ENCODE results near the gene MED27. TPM values are rescaled to one million over a fixed set of nuclear protein-coding genes. Genes with fewer than 3 reads are reported as not detected.

The MED27 gene
- total and polyA plus RNA-seq, 10 of the 15 experiments (the other 5 are each of a cell fraction or from before 2014, with no cell fraction given), result 20.3 to 50.3 (median 35.5) TPM

GRCh38 chr9:131845305-131846298, 234.1 kb downstream of the MED27 start:
- in situ Hi-C loops (cut with MboI), result no loop called here
- BruUV-seq (replicated peaks), result no TSS peak
- WGBS (ENCODE audit: insufficient coverage, insufficient replicate concordance, low lambda C conversion rate, missing lambda C conversion rate), result 50% methylated on average over 29 of the region's 29 CpGs
- Histone ChIP-seq H3K4me2 (ENCODE audit: control insufficient read depth, insufficient read depth) (no peak overlapping the region), H3K27me3 (replicated peaks in 1 of 2; ENCODE audit: control insufficient read depth in 2 of 2, insufficient read depth in 2 of 2, low read length in 1 of 2) (no peaks in the 10 kb centered on the region; a peak in 1 of 4 replicates), H3K4me3 (no peak overlapping the region), H2AFZ (ENCODE audit: control insufficient read depth, low read depth, low read length) (no peak overlapping the region), H3K79me2 (ENCODE audit: control insufficient read depth, insufficient read depth, low read length) (no peaks in the 10 kb centered on the region), H3K9me3 (replicated peaks; ENCODE audit: control insufficient read depth, insufficient read depth, low read length) (no peaks in the 10 kb centered on the region), H3K4me1 (ENCODE audit: control insufficient read depth, insufficient read depth, low read length) (no peaks in the 10 kb centered on the region), H3K27ac (ENCODE audit: control insufficient read depth, insufficient read depth) (no peak overlapping the region), H4K20me1 (ENCODE audit: control insufficient read depth, insufficient read depth) (no peaks in the 10 kb centered on the region), H3K9ac (ENCODE audit: control insufficient read depth, insufficient read depth, low read length) (no peak overlapping the region), H3K36me3 (ENCODE audit: control insufficient read depth in 2 of 2, insufficient read depth in 2 of 2, low read length in 1 of 2) (no peaks in the 10 kb centered on the region)
- DNase-seq (ENCODE audit: low read depth, low spot score) (no peak), ATAC-seq (no peak), FAIRE-seq (no peak)
- ChIA-PET POLR2A (no interaction called here), RAD21 (ENCODE audit: unreplicated experiment) (no interaction called here), SMC1A (ENCODE audit: uncharacterized antibody, unreplicated experiment) (interaction anchor here (0.6 kb wide), 1 partner anchor 372 kb away, joined by 3 read pairs; no protein-coding TSS in a partner anchor), CTCF (no interaction called here)
- TF ChIP-seq GATAD2B (conservative IDR thresholded peaks at IDR 0.05; ENCODE audit: low read depth), result no peak
- no peak for TF ChIP-seq NFXL1 (IDR thresholded peaks at IDR 0.05; ENCODE audit: borderline replicate concordance)
- TF ChIP-seq KAT2A (conservative IDR thresholded peaks at IDR 0.05; ENCODE audit: control insufficient read depth, low read depth, low read length), result no peak
- TF ChIP-seq IRF5 (IDR thresholded peaks at IDR 0.05; ENCODE audit: borderline replicate concordance), result no peak
- TF ChIP-seq POLR2AphosphoS5 (IDR thresholded peaks at IDR 0.05; ENCODE audit: low read length), result no peak
- no peak for TF ChIP-seq RB1 (IDR thresholded peaks at IDR 0.05; ENCODE audit: borderline replicate concordance)
- TF ChIP-seq, protein P1, sequence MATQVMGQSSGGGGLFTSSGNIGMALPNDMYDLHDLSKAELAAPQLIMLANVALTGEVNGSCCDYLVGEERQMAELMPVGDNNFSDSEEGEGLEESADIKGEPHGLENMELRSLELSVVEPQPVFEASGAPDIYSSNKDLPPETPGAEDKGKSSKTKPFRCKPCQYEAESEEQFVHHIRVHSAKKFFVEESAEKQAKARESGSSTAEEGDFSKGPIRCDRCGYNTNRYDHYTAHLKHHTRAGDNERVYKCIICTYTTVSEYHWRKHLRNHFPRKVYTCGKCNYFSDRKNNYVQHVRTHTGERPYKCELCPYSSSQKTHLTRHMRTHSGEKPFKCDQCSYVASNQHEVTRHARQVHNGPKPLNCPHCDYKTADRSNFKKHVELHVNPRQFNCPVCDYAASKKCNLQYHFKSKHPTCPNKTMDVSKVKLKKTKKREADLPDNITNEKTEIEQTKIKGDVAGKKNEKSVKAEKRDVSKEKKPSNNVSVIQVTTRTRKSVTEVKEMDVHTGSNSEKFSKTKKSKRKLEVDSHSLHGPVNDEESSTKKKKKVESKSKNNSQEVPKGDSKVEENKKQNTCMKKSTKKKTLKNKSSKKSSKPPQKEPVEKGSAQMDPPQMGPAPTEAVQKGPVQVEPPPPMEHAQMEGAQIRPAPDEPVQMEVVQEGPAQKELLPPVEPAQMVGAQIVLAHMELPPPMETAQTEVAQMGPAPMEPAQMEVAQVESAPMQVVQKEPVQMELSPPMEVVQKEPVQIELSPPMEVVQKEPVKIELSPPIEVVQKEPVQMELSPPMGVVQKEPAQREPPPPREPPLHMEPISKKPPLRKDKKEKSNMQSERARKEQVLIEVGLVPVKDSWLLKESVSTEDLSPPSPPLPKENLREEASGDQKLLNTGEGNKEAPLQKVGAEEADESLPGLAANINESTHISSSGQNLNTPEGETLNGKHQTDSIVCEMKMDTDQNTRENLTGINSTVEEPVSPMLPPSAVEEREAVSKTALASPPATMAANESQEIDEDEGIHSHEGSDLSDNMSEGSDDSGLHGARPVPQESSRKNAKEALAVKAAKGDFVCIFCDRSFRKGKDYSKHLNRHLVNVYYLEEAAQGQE (IDR thresholded peaks at IDR 0.05; ENCODE audit: low read depth, low read length), result no peak
- no peak for TF ChIP-seq BMI1 (IDR thresholded peaks at IDR 0.05; ENCODE audit: borderline replicate concordance)
- TF ChIP-seq, protein P2, sequence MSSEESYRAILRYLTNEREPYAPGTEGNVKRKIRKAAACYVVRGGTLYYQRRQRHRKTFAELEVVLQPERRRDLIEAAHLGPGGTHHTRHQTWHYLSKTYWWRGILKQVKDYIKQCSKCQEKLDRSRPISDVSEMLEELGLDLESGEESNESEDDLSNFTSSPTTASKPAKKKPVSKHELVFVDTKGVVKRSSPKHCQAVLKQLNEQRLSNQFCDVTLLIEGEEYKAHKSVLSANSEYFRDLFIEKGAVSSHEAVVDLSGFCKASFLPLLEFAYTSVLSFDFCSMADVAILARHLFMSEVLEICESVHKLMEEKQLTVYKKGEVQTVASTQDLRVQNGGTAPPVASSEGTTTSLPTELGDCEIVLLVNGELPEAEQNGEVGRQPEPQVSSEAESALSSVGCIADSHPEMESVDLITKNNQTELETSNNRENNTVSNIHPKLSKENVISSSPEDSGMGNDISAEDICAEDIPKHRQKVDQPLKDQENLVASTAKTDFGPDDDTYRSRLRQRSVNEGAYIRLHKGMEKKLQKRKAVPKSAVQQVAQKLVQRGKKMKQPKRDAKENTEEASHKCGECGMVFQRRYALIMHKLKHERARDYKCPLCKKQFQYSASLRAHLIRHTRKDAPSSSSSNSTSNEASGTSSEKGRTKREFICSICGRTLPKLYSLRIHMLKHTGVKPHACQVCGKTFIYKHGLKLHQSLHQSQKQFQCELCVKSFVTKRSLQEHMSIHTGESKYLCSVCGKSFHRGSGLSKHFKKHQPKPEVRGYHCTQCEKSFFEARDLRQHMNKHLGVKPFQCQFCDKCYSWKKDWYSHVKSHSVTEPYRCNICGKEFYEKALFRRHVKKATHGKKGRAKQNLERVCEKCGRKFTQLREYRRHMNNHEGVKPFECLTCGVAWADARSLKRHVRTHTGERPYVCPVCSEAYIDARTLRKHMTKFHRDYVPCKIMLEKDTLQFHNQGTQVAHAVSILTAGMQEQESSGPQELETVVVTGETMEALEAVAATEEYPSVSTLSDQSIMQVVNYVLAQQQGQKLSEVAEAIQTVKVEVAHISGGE (CRISPR knock-in tag; IDR thresholded peaks at IDR 0.05), result no peak
- no peak for TF ChIP-seq RCOR1 (conservative IDR thresholded peaks at IDR 0.05; ENCODE audit: low read depth, low read length)
- no peak for TF ChIP-seq RELA (IDR thresholded peaks at IDR 0.05; ENCODE audit: borderline replicate concordance, partially characterized antibody)
- TF ChIP-seq SREBF2 (IDR thresholded peaks at IDR 0.05; ENCODE audit: low read length), result no peak
- no peak for TF ChIP-seq NRF1 (conservative IDR thresholded peaks at IDR 0.05; ENCODE audit: low read depth, low read length)
- intact Hi-C loops (cut with micrococcal nuclease; ENCODE audit: unreplicated experiment), result no loop called here
